Effector memory CD8-positive, alpha-beta T cell (primary cell): ENCODE data around the gene NR3C2.

Experiments
- ATAC-seq: fragments of 150-1000 bp; cut with Tn5 transposase; replicated peaks from 2 replicates; pipeline ENCODE4 v1.10.0; 2021; ENCODE audit warnings: mild to moderate bottlenecking, moderate library complexity
- DNase-seq, 3 experiments: peaks; one replicate each; pipeline ENCODE4 v3.0.0; 2021
- H3K27ac Mint-ChIP-seq, 2 donors: one replicate each; pipeline ENCODE4 v1.8.0; 2022; ENCODE audit warnings: mild to moderate bottlenecking in 2 of 2, mixed read lengths in 2 of 2, moderate library complexity in 2 of 2
- H3K27me3 Mint-ChIP-seq, 2 donors: one replicate each; pipeline ENCODE4 v1.8.0; 2022; ENCODE audit warnings: mixed read lengths in 2 of 2
- H3K36me3 Mint-ChIP-seq: one replicate; pipeline ENCODE4 v1.8.0; 2022; ENCODE audit warnings: mild to moderate bottlenecking, moderate library complexity, mixed read lengths; ENCODE audit not compliant: insufficient read depth
- H3K4me1 Mint-ChIP-seq, 2 donors: one replicate each; pipeline ENCODE4 v1.8.0; 2022; ENCODE audit warnings: low read depth in 2 of 2, mixed read lengths in 2 of 2
- H3K4me3 Mint-ChIP-seq, 2 donors: one replicate each; pipeline ENCODE4 v1.8.0; 2022; ENCODE audit warnings: mild to moderate bottlenecking in 2 of 2, mixed read lengths in 2 of 2, moderate library complexity in 2 of 2
- H3K9me3 Mint-ChIP-seq, 2 donors: one replicate each; pipeline ENCODE4 v1.8.0; 2022; ENCODE audit warnings: mixed read lengths in 2 of 2

Gene NR3C2

DNA sequence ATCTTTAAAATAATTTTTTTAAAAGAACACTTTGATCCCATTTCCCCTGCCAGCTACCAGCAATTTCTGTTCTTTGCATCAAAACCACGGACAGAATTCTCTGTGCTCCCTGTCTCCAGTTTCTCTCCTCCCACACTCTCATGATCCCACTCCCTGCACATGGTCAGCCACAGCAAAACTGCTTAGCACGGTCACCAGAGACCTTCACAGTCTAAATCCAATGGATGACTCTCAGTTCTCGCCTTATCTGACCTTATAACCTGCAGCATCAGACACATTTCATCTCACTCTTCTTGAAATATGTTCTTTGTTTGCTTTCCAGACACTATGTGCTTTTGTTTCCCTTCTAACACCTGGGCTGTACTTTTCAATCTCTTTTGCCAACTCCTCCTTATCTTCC, 131.5 kb downstream of the NR3C2 start:
- H3K27ac Mint-ChIP-seq, result no peak overlapping the region
- no peak overlapping the region for H3K4me3 Mint-ChIP-seq
- DNase-seq (no peak), ATAC-seq (no peak)
- H3K4me1 Mint-ChIP-seq, result peaks cover 13 to 16% of the 10 kb centered on the region in 2 donors
- no peaks in the 10 kb centered on the region for H3K36me3 Mint-ChIP-seq
- H3K9me3 Mint-ChIP-seq, result no peaks in the 10 kb centered on the region
- H3K27me3 Mint-ChIP-seq, result no peaks in the 10 kb centered on the region

DNA sequence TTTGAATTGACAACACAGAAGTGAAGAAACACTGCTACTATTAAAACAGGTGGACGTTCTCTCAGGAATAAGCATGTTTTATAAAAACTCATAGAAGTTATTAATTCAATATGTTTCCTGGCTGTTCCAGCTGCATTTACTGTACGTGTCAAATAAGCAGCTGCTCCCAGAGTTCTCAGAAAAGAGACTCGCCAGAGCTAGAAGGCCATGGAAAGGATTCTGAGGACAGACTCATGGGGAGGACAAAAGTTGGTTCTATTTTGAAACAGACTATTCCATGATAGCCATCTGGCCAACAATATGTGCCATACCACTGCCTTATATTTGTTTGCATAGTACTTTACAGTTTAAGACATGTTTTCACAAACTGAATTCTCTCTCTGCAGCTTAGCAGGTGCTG, 136.5 kb downstream of the NR3C2 start:
- no peak overlapping the region for H3K4me3 Mint-ChIP-seq
- H3K4me1 Mint-ChIP-seq, result peaks cover 6 to 12% of the 10 kb centered on the region in 2 donors
- H3K27ac Mint-ChIP-seq, result no peak overlapping the region
- ATAC-seq (no peak), DNase-seq (no peak)
- no peaks in the 10 kb centered on the region for H3K36me3 Mint-ChIP-seq
- no peaks in the 10 kb centered on the region for H3K9me3 Mint-ChIP-seq
- no peaks in the 10 kb centered on the region for H3K27me3 Mint-ChIP-seq

DNA sequence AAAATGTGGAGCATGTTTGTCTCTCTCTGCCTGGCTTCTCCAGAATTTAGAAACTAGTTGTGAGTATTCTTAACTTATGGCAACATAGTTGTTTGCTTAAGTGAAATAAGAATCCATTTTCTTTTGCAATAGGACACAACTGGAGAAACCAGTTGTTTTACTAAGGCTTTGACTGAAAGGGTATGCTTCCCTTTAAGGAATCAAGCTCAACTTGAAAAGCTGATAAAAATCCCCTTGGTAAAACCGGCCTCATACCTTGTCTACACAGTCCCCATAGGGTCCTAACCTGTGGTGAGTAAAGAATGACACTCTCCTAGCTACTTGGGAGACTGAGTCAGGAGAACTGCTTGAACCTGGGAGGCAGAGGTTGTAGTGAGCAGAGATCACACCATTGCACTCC, 139.8 kb downstream of the NR3C2 start:
- H3K27ac Mint-ChIP-seq, result no peak overlapping the region
- DNase-seq (no peak), ATAC-seq (no peak)
- no peaks in the 10 kb centered on the region for H3K9me3 Mint-ChIP-seq
- H3K4me3 Mint-ChIP-seq, result no peak overlapping the region
- H3K36me3 Mint-ChIP-seq, result no peaks in the 10 kb centered on the region
- H3K4me1 Mint-ChIP-seq, result peaks cover 8 to 16% of the 10 kb centered on the region in 2 donors
- H3K27me3 Mint-ChIP-seq, result no peaks in the 10 kb centered on the region

DNA sequence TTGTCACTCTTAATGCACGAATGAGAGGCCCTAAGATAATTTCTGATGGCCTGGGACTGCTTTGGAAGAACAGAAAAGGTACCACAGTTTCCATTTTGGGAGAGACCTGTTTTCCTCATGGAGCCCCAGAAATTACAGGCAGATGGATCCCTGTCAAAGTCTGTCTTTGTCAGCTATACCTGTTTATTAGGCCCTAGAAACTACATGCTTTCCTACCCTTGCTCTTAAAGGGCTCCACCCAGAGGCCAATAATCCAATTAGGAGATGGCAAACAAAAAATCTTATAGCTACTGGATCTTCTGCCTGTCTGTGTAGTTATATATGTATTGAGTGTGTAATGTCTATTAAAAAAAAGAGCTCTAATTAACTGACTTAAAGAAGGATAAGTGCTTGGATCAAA, 141.3 kb downstream of the NR3C2 start:
- Mint-ChIP-seq H3K9me3 (no peaks in the 10 kb centered on the region), H3K4me3 (no peak overlapping the region), H3K27me3 (no peaks in the 10 kb centered on the region), H3K27ac (no peak overlapping the region), H3K4me1 (peaks cover 5 to 13% of the 10 kb centered on the region in 2 donors), H3K36me3 (no peaks in the 10 kb centered on the region)
- ATAC-seq (no peak), DNase-seq (no peak)

- Mint-ChIP-seq H3K9me3 (no peaks in the 10 kb centered on the region), H3K4me3 (no peak overlapping the region), H3K36me3 (no peaks in the 10 kb centered on the region), H3K27me3 (no peaks in the 10 kb centered on the region), H3K27ac (no peak overlapping the region), H3K4me1 (peaks cover 11 to 19% of the 10 kb centered on the region in 2 donors)
- ATAC-seq, result no peak
- no peak for DNase-seq
Observed at GRCh38 chr4:148299337-148299736, 142.9 kb downstream of the NR3C2 start.

DNA sequence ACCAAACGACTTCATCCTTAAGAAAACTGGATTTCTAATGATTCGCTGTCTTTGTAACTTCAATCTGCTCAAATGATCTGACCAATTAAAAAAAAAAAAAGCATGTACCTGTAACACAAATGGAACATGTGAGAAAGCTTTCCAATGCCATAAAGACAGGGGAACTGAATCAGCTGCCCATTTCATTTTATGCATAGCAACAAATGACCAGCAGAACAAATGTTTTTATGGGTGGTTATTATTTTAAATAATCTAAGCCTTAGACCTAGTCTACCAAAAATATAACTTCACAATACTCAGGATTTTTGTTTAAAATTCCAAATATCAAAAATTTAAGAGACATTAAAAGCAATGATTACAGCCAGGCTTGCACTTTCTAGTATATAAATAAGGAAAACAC, 145.7 kb downstream of the NR3C2 start:
- H3K27ac Mint-ChIP-seq, result no peak overlapping the region
- ATAC-seq (no peak), DNase-seq (no peak)
- H3K4me3 Mint-ChIP-seq, result no peak overlapping the region
- H3K9me3 Mint-ChIP-seq, result no peaks in the 10 kb centered on the region
- no peaks in the 10 kb centered on the region for H3K36me3 Mint-ChIP-seq
- H3K27me3 Mint-ChIP-seq, result no peaks in the 10 kb centered on the region
- H3K4me1 Mint-ChIP-seq, result peaks cover 10 to 19% of the 10 kb centered on the region in 2 donors

DNA sequence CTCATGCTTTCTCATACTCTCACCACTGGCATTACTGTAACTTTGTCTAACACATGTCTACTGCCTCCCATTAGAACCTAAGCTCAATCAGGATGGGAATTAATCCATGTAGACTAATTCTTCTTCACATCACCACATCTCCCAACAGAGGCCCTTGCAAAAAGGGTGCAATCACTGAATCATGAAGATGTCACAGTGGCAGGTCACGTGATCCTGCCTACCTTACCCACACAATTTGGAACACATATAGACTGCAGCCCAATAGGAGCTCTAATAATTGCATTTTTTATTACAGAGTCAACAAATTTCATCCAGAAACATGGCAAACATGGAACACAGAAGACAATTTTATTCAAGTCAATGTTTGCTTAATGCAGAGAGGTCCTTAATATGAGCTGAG, 146.6 kb downstream of the NR3C2 start:
- H3K9me3 Mint-ChIP-seq, result no peaks in the 10 kb centered on the region
- H3K4me3 Mint-ChIP-seq, result no peak overlapping the region
- H3K27me3 Mint-ChIP-seq, result no peaks in the 10 kb centered on the region
- no peak for ATAC-seq
- no peak for DNase-seq
- H3K4me1 Mint-ChIP-seq, result peaks cover 13 to 22% of the 10 kb centered on the region in 2 donors
- H3K36me3 Mint-ChIP-seq, result no peaks in the 10 kb centered on the region
- H3K27ac Mint-ChIP-seq, result no peak overlapping the region

GRCh38 chr4:148293571-148293970, 148.6 kb downstream of the NR3C2 start:
- no peak for ATAC-seq
- Mint-ChIP-seq H3K27me3 (no peaks in the 10 kb centered on the region), H3K4me3 (no peak overlapping the region), H3K4me1 (peaks cover 12 to 32% of the 10 kb centered on the region in 2 donors), H3K36me3 (no peaks in the 10 kb centered on the region), H3K27ac (no peak overlapping the region), H3K9me3 (no peaks in the 10 kb centered on the region)
- no peak for DNase-seq

DNA sequence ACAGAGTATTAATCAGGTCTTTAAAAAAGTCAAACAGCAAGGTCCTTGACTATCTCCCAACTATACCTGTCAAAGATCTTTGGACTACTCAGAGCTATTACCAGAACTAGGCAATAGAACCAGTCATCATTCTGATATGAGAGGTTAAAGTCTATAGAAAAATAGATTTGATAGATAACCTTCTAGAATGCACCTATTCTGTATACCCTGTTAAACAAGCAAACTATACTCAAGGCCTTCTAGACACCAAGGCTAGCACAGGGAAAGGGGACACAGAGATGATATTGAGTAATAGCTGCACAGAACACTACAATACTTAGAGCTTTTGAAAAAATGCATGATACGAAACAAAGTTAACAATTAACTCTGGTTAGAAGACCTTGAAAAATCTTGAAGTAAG, 149.5 kb downstream of the NR3C2 start:
- no peak overlapping the region for H3K27ac Mint-ChIP-seq
- H3K36me3 Mint-ChIP-seq, result no peaks in the 10 kb centered on the region
- no peak for ATAC-seq
- H3K27me3 Mint-ChIP-seq, result no peaks in the 10 kb centered on the region
- H3K9me3 Mint-ChIP-seq, result no peaks in the 10 kb centered on the region
- peaks cover 10 to 25% of the 10 kb centered on the region in 2 donors for H3K4me1 Mint-ChIP-seq
- DNase-seq, result no peak
- no peak overlapping the region for H3K4me3 Mint-ChIP-seq

- DNase-seq (no peak), ATAC-seq (no peak)
- H3K27me3 Mint-ChIP-seq, result no peaks in the 10 kb centered on the region
- H3K27ac Mint-ChIP-seq, result no peak overlapping the region
- H3K9me3 Mint-ChIP-seq, result no peaks in the 10 kb centered on the region
- H3K36me3 Mint-ChIP-seq, result no peaks in the 10 kb centered on the region
- no peak overlapping the region for H3K4me3 Mint-ChIP-seq
- H3K4me1 Mint-ChIP-seq, result peaks cover 9 to 21% of the 10 kb centered on the region in 2 donors
Observed at GRCh38 chr4:148289740-148290139, 152.5 kb downstream of the NR3C2 start.

DNA sequence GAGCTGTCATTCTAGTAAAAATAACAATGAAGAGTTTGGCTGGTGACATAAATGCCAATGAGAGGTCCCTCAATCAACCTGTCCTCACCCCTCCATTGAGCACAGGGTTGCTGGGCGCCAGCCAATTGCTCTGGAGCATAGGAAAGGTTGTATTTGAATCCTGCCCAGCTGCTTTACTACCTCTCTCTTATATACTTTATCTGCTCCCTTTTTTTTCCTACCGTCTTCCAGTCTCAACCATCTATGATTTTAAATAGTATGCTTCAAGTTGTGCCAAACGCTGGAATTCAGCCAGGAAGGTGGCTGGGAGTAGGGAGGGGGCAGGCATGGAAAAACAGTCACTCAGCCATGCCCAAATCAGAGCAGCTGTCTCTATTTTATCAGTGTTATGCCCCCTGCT, 153.8 kb downstream of the NR3C2 start:
- Mint-ChIP-seq H3K4me3 (no peak overlapping the region), H3K9me3 (no peaks in the 10 kb centered on the region), H3K27me3 (no peaks in the 10 kb centered on the region), H3K27ac (peak overlapping the region in 1 of 2 donors; percentile 5), H3K4me1 (peaks cover 13 to 21% of the 10 kb centered on the region in 2 donors), H3K36me3 (no peaks in the 10 kb centered on the region)
- DNase-seq (no peak), ATAC-seq (no peak)

- Mint-ChIP-seq H3K36me3 (no peaks in the 10 kb centered on the region), H3K4me3 (no peak overlapping the region), H3K27me3 (no peaks in the 10 kb centered on the region), H3K27ac (no peak overlapping the region), H3K9me3 (no peaks in the 10 kb centered on the region), H3K4me1 (peaks cover 18 to 27% of the 10 kb centered on the region in 2 donors)
- ATAC-seq (no peak), DNase-seq (no peak)
Observed at GRCh38 chr4:148287111-148287510, 155.1 kb downstream of the NR3C2 start.

- Mint-ChIP-seq H3K27me3 (no peaks in the 10 kb centered on the region), H3K27ac (no peak overlapping the region), H3K4me3 (no peak overlapping the region), H3K36me3 (no peaks in the 10 kb centered on the region), H3K4me1 (peaks cover 21 to 26% of the 10 kb centered on the region in 2 donors), H3K9me3 (no peaks in the 10 kb centered on the region)
- ATAC-seq, result no peak
- no peak for DNase-seq
Observed at GRCh38 chr4:148286012-148286411, 156.2 kb downstream of the NR3C2 start.

DNA sequence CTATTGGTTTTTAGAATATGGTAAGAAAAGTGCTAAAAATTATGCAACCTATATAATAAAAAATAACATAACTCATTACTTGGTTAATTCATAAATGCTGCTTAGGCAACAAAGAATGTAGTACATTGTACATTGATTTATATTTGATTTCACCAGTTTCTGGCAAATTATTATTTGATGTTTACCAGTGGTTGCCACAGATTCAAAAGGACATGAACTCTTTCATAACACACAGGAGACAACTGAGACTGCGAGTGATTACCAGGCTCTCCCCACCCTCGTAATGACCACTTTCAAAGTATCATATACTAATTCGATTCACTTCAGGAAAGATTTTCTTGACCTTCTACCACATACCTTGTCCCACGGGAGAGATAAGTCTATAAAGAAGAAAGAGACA, 158.5 kb downstream of the NR3C2 start:
- H3K4me1 Mint-ChIP-seq, result peaks cover 11 to 22% of the 10 kb centered on the region in 2 donors
- ATAC-seq (no peak), DNase-seq (no peak)
- no peaks in the 10 kb centered on the region for H3K27me3 Mint-ChIP-seq
- no peak overlapping the region for H3K4me3 Mint-ChIP-seq
- H3K27ac Mint-ChIP-seq, result no peak overlapping the region
- H3K9me3 Mint-ChIP-seq, result no peaks in the 10 kb centered on the region
- no peaks in the 10 kb centered on the region for H3K36me3 Mint-ChIP-seq

DNA sequence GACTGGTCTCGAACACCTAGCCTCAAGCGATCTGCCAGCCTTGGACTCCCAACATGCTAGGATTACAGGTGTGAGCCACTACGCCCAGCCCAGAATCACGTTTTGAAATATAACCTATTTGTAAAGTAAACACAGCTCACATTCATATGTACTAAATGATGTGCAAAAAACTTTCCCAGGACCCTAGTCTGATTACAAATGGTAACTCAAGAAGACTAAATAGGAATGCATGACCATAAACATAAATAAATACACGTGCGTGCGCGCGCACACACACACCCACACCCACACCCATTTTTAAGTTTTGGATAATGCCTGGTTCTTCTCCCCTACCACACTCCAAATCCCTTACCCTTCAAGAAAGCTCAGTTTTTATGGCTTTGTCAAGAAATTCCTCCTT, 163.9 kb downstream of the NR3C2 start:
- DNase-seq (no peak), ATAC-seq (no peak)
- Mint-ChIP-seq H3K9me3 (no peaks in the 10 kb centered on the region), H3K27me3 (no peaks in the 10 kb centered on the region), H3K4me3 (no peak overlapping the region), H3K4me1 (peaks cover 6 to 21% of the 10 kb centered on the region in 2 donors), H3K27ac (no peak overlapping the region), H3K36me3 (no peaks in the 10 kb centered on the region)
